Mesendoderm (in vitro differentiated cells): ENCODE results near the gene RWDD4.
A peak's percentile ranks its signal among the peaks of the same experiment; 100 is the strongest.

Experiments used
- DNase-seq: peaks from one replicate; pipeline ENCODE4 v3.0.0; 2013
- H2AK5ac ChIP-seq: 2 replicates; pipeline ENCODE4 v1.6.1; 2013; ENCODE audit warnings: low read length, inconsistent platforms
- H2BK120ac ChIP-seq: 2 replicates; pipeline ENCODE4 v1.6.1; 2013; ENCODE audit warnings: low read depth, mild to moderate bottlenecking, low read length, moderate library complexity, mixed read lengths
- H2BK15ac ChIP-seq: replicated peaks from 2 replicates; pipeline ENCODE4 v1.6.1; 2013; ENCODE audit warnings: low read depth, mild to moderate bottlenecking, moderate library complexity
- H2BK5ac ChIP-seq: 2 replicates; pipeline ENCODE4 v1.6.1; 2013; ENCODE audit warnings: low read length, inconsistent platforms
- H3K18ac ChIP-seq: 2 replicates; pipeline ENCODE4 v1.6.1; 2013; ENCODE audit warnings: mild to moderate bottlenecking, low read length, mixed read lengths
- H3K23ac ChIP-seq: one replicate; pipeline ENCODE4 v1.6.1; 2013; ENCODE audit warnings: low read length
- H3K27ac ChIP-seq: 2 replicates; pipeline ENCODE4 v1.5.1; 2013; ENCODE audit warnings: low read depth, mild to moderate bottlenecking, inconsistent platforms, low read length, moderate library complexity
- H3K27me3 ChIP-seq: 2 replicates; pipeline ENCODE4 v1.6.1; 2013; ENCODE audit warnings: low read length, control low read depth, mild to moderate bottlenecking, inconsistent platforms; ENCODE audit not compliant: insufficient read depth, poor library complexity
- H3K36me3 ChIP-seq: 2 replicates; pipeline ENCODE4 v1.6.1; 2013; ENCODE audit warnings: low read length, inconsistent platforms; ENCODE audit not compliant: control insufficient read depth, insufficient read depth
- H3K4ac ChIP-seq: one replicate; pipeline ENCODE4 v1.6.1; 2013; ENCODE audit warnings: low read depth, mild to moderate bottlenecking, low read length, moderate library complexity
- H3K4me1 ChIP-seq: 2 replicates; pipeline ENCODE4 v1.6.1; 2013; ENCODE audit warnings: low read depth, low read length, inconsistent platforms; ENCODE audit not compliant: control insufficient read depth
- H3K4me2 ChIP-seq: 2 replicates; pipeline ENCODE4 v1.6.1; 2013; ENCODE audit warnings: low read length
- H3K4me3 ChIP-seq: 2 replicates; pipeline ENCODE4 v1.5.1; 2013; ENCODE audit warnings: mild to moderate bottlenecking, low read length
- H3K56ac ChIP-seq: one replicate; pipeline ENCODE4 v1.6.1; 2013; ENCODE audit warnings: low read length
- H3K79me1 ChIP-seq: 2 replicates; pipeline ENCODE4 v1.6.1; 2013; ENCODE audit warnings: low read length, inconsistent platforms
- H3K79me2 ChIP-seq: 2 replicates; pipeline ENCODE4 v1.6.1; 2013; ENCODE audit warnings: mild to moderate bottlenecking, low read length; ENCODE audit not compliant: control insufficient read depth, insufficient read depth
- H3K9ac ChIP-seq: 2 replicates; pipeline ENCODE4 v1.6.1; 2013; ENCODE audit warnings: low read length, inconsistent platforms
- H4K5ac ChIP-seq: one replicate; pipeline ENCODE4 v1.6.1; 2013; ENCODE audit warnings: low read length
- H4K8ac ChIP-seq: one replicate; pipeline ENCODE4 v1.6.1; 2013; ENCODE audit warnings: low read depth, mild to moderate bottlenecking, control low read depth, low read length, moderate library complexity
- WGBS: extraction: QIAGEN DNeasy Blood & Tissue Kit; methylation state at CpG from one replicate; pipeline ENCODE4 v1.1.7; 2013; ENCODE audit warnings: low lambda C conversion rate, missing lambda C conversion rate; ENCODE audit not compliant: insufficient coverage; ENCODE audit errors: extremely low coverage; 5-methylcytosine and 5-hydroxymethylcytosine counted together

Gene RWDD4

DNA sequence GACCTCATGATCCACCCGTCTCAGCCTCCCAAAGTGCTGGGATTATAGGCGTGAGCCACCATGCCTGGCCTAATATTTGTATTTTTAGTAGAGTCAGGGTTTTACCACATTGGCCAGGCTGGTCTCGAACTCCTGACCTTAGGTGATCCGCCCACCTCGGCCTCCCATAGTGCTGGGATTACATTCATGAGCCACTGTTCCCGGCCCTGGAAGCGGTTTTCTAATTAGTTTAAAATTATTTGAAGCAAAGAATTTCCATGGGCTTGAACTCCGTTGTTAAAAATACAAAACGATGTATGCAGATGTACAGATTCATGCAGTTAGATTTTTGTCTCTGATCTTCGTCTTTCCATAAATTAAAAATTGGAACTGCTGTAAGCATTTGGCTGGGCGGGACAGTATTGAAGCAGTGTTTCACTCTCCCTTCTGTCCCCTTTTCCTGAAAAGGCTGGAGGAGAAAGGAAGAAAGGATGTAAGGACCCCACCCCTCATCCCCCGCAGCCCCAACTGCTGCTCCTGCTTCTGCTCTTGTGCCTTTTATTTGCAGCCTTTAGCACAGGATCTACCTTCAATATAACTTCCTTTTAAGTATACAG, 12.1 kb upstream of the RWDD4 start:
- H2BK120ac ChIP-seq, result no peak overlapping the region
- H2BK15ac ChIP-seq, result no peak overlapping the region
- no peaks in the 10 kb centered on the region for H3K79me2 ChIP-seq
- H3K4ac ChIP-seq, result no peak overlapping the region
- H3K56ac ChIP-seq, result no peak overlapping the region
- no peak overlapping the region for H3K27ac ChIP-seq
- no peak overlapping the region for H3K23ac ChIP-seq
- no peak overlapping the region for H3K4me3 ChIP-seq
- no peaks in the 10 kb centered on the region for H3K4me1 ChIP-seq
- H3K9ac ChIP-seq, result no peak overlapping the region
- no peak overlapping the region for H4K8ac ChIP-seq
- no peak overlapping the region for H4K5ac ChIP-seq
- no peaks in the 10 kb centered on the region for H3K79me1 ChIP-seq
- no peak overlapping the region for H2BK5ac ChIP-seq
- peaks cover 1% of the 10 kb centered on the region for H3K36me3 ChIP-seq
- H3K27me3 ChIP-seq, result no peaks in the 10 kb centered on the region
- H2AK5ac ChIP-seq, result no peak overlapping the region
- no CpG with 5 or more reads among the region's 12 CpGs for WGBS
- no peak for DNase-seq
- no peak overlapping the region for H3K4me2 ChIP-seq
- no peak overlapping the region for H3K18ac ChIP-seq

DNA sequence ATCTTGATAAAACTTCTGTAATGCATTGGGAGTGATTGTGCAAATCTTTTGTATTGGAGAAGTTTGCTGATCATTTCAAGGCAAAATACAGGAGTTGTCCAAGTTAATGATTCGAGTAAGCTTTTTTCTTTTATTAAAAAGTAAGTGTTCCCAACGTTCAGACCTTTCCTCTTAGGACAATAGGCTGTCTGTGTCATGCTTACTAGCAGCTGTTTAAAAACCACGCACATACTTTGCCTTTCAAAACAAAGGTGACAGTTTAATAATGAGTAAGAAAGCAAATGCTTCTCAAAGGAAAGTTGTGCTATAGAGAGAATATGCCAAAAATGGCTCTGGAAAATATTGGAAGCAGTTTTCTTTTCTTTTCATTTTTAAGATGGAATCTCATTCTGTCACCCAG, 11.3 kb upstream of the RWDD4 start:
- H4K8ac ChIP-seq, result no peak overlapping the region
- H3K4ac ChIP-seq, result no peak overlapping the region
- no CpG with 5 or more reads among the region's 3 CpGs for WGBS
- no peaks in the 10 kb centered on the region for H3K79me1 ChIP-seq
- no peak overlapping the region for H2BK120ac ChIP-seq
- no peak overlapping the region for H2BK5ac ChIP-seq
- no peak overlapping the region for H3K4me2 ChIP-seq
- H3K36me3 ChIP-seq, result peaks cover 1% of the 10 kb centered on the region
- no peak overlapping the region for H2BK15ac ChIP-seq
- no peaks in the 10 kb centered on the region for H3K27me3 ChIP-seq
- no peak overlapping the region for H2AK5ac ChIP-seq
- no peak overlapping the region for H3K4me3 ChIP-seq
- H4K5ac ChIP-seq, result no peak overlapping the region
- no peak overlapping the region for H3K9ac ChIP-seq
- no peak overlapping the region for H3K56ac ChIP-seq
- no peaks in the 10 kb centered on the region for H3K79me2 ChIP-seq
- H3K27ac ChIP-seq, result no peak overlapping the region
- no peak overlapping the region for H3K18ac ChIP-seq
- no peak overlapping the region for H3K23ac ChIP-seq
- no peak for DNase-seq
- no peaks in the 10 kb centered on the region for H3K4me1 ChIP-seq

DNA sequence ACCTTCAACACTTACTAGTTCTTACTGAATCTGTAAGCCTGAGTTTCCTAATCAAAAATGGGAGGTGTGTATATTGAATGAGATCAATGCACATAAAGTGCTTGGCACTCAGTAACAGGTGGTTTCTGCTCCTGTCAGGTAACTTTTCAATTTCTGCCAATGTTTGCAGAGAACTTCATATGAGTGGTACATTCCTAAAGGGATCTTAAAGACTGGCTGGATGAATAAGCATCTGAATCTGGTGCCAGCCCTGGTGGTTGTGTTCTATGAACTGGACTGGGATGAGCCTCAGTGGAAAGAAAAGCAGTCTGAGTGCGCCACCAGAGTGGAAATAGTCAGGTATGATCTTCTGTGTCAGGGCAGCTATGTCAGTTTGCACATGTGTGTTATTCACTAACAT, 7.1 kb upstream of the RWDD4 start:
- Histone ChIP-seq H3K27ac (no peak overlapping the region), H2BK120ac (no peak overlapping the region), H3K56ac (no peak overlapping the region), H3K79me1 (no peaks in the 10 kb centered on the region), H3K4me3 (no peak overlapping the region), H4K5ac (no peak overlapping the region), H3K79me2 (no peaks in the 10 kb centered on the region), H3K23ac (no peak overlapping the region), H4K8ac (no peak overlapping the region), H3K18ac (no peak overlapping the region), H2AK5ac (no peak overlapping the region), H3K4ac (no peak overlapping the region), H3K4me1 (no peaks in the 10 kb centered on the region), H2BK5ac (no peak overlapping the region), H3K4me2 (no peak overlapping the region), H3K9ac (no peak overlapping the region), H3K36me3 (peaks cover 1% of the 10 kb centered on the region), H3K27me3 (no peaks in the 10 kb centered on the region), H2BK15ac (no peak overlapping the region)
- WGBS, result no CpG with 5 or more reads among the region's 1 CpG
- no peak for DNase-seq

DNA sequence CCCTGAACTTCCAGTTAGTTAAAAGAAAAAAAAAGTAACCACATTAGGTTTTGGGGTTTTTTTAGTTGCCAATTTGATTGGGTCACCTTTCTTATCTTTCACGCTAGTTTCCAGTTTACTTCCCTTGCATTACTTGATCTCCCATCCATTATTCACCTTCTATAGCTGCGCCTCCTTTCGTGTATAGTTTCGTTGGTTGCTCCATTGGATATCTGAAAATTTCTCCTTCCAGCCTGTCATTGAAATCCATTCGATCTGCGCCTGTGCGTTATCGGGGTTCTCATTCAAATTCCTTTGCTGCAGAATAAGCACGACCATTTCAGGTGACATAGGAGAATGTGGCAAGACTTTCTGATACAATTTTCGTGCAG, 872 bp upstream of the RWDD4 start:
- Histone ChIP-seq H4K5ac (peak overlapping the region; percentile 75), H2BK5ac (no peak overlapping the region), H3K4me2 (peak overlapping the region; percentile 97), H2AK5ac (no peak overlapping the region), H2BK15ac (no peak overlapping the region), H3K79me1 (peaks cover 6% of the 10 kb centered on the region), H2BK120ac (no peak overlapping the region), H3K4ac (no peak overlapping the region), H3K4me1 (peaks cover 2% of the 10 kb centered on the region), H3K18ac (no peak overlapping the region), H3K56ac (peak overlapping the region; percentile 95), H3K9ac (peak overlapping the region; percentile 95), H3K23ac (peak overlapping the region; percentile 45), H3K36me3 (peaks cover 2% of the 10 kb centered on the region), H3K79me2 (peaks cover 4% of the 10 kb centered on the region), H4K8ac (no peak overlapping the region), H3K4me3 (peak overlapping the region; percentile 97), H3K27ac (no peak overlapping the region), H3K27me3 (no peaks in the 10 kb centered on the region)
- no peak for DNase-seq
- WGBS, result no CpG with 5 or more reads among the region's 10 CpGs

DNA sequence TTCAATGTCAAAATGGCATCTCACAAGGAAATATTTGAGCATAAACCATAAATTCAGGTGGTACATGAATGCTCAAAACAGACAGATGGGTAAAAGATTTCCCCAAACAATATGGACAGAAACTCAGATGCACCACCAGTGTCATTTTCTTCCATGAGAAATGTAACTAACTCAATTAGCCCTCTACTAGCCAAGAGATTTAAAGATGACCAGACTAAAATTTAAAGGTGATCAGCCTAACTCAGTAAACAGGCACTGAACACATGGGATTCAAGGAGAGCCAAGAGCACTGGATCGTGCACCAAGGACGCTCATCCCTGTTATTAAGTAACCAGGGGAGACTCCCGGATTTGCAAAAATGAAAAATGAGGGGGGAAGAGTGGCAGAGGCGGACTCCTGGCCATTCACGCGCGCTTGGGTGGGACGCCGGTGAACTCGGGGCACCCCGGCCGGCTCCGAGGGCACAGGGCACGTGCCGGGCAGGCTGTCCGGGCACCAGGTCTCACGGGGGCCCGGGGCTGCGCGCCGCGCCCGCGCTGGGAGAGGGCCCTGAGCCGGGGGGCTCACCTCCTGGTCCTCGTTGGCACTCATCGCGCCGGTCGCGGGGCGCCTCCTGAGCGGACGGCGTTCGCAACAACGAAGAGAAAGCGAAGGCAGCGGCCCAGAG, 490 bp downstream of the RWDD4 start:
- Histone ChIP-seq H3K27ac (no peak overlapping the region), H3K4ac (peak overlapping the region; percentile 88), H3K79me2 (peaks cover 4% of the 10 kb centered on the region), H3K4me3 (peak overlapping the region; percentile 81), H3K79me1 (peaks cover 6% of the 10 kb centered on the region), H3K36me3 (peaks cover 2% of the 10 kb centered on the region), H3K56ac (peak overlapping the region; percentile 93), H3K18ac (peak overlapping the region; percentile 63), H4K5ac (no peak overlapping the region), H2AK5ac (no peak overlapping the region), H3K9ac (peak overlapping the region; percentile 95), H2BK15ac (no peak overlapping the region), H3K23ac (peak overlapping the region; percentile 66), H3K4me1 (peaks cover 2% of the 10 kb centered on the region), H2BK120ac (no peak overlapping the region), H3K4me2 (peak overlapping the region; percentile 59), H3K27me3 (no peaks in the 10 kb centered on the region), H2BK5ac (no peak overlapping the region), H4K8ac (no peak overlapping the region)
- peak; percentile 29 for DNase-seq
- no CpG with 5 or more reads among the region's 39 CpGs for WGBS

DNA sequence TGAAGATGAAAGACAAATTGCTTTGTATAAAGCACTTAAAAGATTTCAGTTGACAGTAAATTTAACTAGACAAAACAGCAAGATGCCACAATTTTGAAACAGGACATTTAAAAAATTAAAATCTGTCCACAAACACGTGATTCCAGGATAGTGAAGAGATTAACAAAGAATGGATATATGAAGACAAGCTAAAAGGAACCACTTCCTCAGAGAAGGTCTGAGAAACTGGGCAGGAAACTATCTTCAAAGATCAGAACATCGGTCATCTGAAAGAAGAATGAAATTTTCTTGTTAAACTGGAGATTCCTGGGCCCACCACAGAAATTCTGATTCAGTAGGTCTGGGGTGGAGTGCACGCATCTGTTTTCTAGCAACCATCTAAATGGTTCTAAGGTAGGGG, 1.4 kb downstream of the RWDD4 start:
- H3K4me1 ChIP-seq, result peaks cover 2% of the 10 kb centered on the region
- no peak for DNase-seq
- no CpG with 5 or more reads among the region's 3 CpGs for WGBS
- H2BK15ac ChIP-seq, result no peak overlapping the region
- H3K27ac ChIP-seq, result no peak overlapping the region
- no peak overlapping the region for H2BK120ac ChIP-seq
- no peak overlapping the region for H3K4ac ChIP-seq
- H3K79me2 ChIP-seq, result peaks cover 4% of the 10 kb centered on the region
- H3K4me3 ChIP-seq, result no peak overlapping the region
- no peak overlapping the region for H2AK5ac ChIP-seq
- no peak overlapping the region for H3K18ac ChIP-seq
- H3K9ac ChIP-seq, result peak overlapping the region; percentile 7
- H2BK5ac ChIP-seq, result no peak overlapping the region
- H3K4me2 ChIP-seq, result no peak overlapping the region
- no peaks in the 10 kb centered on the region for H3K27me3 ChIP-seq
- H3K56ac ChIP-seq, result peak overlapping the region; percentile 2
- peaks cover 2% of the 10 kb centered on the region for H3K36me3 ChIP-seq
- no peak overlapping the region for H4K5ac ChIP-seq
- peaks cover 6% of the 10 kb centered on the region for H3K79me1 ChIP-seq
- no peak overlapping the region for H4K8ac ChIP-seq
- H3K23ac ChIP-seq, result no peak overlapping the region
